ENCODE data around the gene TPSD1. TPM values are rescaled to one million over a fixed set of nuclear protein-coding genes. Genes with fewer than 3 reads are reported as not detected.
"Not testable (repeated sequence)": the region's sequence is repeated elsewhere in the genome, so short reads cannot be mapped to it uniquely, and the experiment has no call there.

TPSD1 gene
- total RNA-seq, 1 donor from 2014 or later, result not detected

DNA sequence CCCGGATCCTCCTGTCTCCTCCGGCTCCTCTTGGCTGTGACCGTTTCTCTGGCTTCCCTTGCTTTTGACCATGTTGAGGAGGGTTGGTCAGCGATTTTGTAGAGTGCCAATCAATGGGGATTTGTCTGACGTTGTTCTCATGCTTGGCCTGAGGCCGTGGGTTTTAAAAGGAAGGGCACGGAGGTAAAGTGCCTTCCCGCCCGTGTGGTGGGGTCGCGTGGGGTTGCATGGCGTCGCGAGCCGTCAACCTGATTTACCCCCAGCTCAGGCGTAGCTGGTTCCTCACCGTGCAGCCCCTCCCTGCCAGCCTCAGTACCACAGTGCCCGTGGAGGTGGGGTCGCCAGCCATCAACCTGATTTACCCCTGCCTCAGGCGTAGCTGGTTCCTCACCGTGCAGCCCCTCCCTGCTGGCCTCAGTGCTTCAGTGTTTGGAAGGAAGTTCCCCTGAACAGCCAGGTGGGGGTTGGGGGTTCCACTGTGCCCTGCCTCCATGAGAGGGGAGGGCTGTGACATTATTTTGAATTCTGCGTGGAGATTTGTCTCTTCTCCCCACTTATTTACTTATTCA, 10.3 kb upstream of the TPSD1 start:
- no peak for DNase-seq (ENCODE audit: low read depth)
- Histone ChIP-seq H3K36me3 (ENCODE audit: control insufficient read depth, insufficient read depth, low read length) (no peaks in the 10 kb centered on the region), H3K27me3 (ENCODE audit: control insufficient read depth, insufficient read depth, low read length) (peaks cover 13% of the 10 kb centered on the region), H3K4me3 (ENCODE audit: low read depth, low read length) (no peak overlapping the region)
- TF ChIP-seq, protein P1, sequence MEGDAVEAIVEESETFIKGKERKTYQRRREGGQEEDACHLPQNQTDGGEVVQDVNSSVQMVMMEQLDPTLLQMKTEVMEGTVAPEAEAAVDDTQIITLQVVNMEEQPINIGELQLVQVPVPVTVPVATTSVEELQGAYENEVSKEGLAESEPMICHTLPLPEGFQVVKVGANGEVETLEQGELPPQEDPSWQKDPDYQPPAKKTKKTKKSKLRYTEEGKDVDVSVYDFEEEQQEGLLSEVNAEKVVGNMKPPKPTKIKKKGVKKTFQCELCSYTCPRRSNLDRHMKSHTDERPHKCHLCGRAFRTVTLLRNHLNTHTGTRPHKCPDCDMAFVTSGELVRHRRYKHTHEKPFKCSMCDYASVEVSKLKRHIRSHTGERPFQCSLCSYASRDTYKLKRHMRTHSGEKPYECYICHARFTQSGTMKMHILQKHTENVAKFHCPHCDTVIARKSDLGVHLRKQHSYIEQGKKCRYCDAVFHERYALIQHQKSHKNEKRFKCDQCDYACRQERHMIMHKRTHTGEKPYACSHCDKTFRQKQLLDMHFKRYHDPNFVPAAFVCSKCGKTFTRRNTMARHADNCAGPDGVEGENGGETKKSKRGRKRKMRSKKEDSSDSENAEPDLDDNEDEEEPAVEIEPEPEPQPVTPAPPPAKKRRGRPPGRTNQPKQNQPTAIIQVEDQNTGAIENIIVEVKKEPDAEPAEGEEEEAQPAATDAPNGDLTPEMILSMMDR (IDR thresholded peaks at IDR 0.05; ENCODE audit: insufficient read depth, low read length, poor library complexity, severe bottlenecking), result no peak

DNA sequence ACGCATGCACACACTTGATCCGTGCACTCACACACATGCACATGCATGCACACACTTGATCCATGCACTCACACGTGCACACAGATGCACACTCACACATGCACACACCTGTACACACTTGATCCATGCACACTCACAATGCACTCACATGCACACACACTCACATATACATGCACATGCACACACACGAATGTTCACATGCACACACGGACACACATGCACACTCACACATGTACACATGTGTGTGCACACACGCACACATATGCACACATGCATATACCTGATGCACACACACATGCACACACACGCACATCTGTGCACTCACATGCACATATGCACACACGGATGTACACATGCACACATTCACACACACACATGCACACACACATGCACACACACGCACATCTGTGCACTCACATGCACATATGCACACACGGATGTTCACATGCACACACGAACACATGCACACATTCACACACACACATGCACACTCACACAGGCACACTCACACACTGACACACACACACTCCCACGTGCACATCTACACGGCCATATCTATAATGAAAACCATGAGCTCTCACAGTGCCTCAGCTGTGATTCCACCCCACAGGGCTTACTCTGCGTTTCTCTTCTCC, 7.8 kb upstream of the TPSD1 start:
- peaks cover 13% of the 10 kb centered on the region for H3K27me3 ChIP-seq (ENCODE audit: control insufficient read depth, insufficient read depth, low read length)

DNA sequence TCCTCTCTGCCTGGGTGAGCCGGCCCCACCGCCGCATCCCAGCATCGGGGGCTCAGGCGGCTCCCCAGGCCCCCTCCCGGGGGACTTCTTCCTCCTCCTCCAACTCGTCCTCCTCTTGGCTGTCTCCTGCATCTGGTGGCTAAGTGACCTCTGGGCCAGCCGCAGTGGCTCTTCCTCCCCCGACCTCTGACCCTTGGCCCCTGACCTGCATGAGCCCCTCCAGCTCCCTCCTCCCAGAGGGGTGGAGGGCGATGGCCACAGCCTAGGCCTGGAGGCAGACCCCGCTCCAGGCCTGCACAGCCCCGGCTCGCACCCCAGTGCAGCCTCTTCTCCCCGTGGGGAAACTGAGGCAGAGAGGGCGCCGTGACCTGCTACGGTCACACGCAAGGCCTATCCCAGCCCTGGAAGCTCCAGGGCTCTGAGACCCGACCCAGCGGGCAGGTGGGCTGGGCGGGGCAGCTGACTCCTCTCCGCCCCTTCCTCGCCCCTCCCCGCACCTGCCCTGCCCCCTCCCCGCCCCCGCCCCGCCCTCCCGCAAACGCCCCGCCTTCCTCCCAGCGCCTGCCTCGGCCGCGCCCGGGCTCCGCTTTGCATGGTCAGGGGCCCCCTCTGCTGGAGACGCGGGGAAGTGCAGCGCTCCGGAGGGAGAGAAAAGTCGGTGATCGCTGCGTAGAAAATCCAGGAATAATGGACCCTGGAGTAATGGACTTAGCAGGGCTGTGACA, 6.7 kb upstream of the TPSD1 start:
- H3K4me3 ChIP-seq (ENCODE audit: low read depth, low read length); H3K36me3 ChIP-seq (ENCODE audit: control insufficient read depth, insufficient read depth, low read length); DNase-seq (ENCODE audit: low read depth): not testable (repeated sequence)
- peaks cover 13% of the 10 kb centered on the region for H3K27me3 ChIP-seq (ENCODE audit: control insufficient read depth, insufficient read depth, low read length)

More for the DNA sequence above, 7.8 kb upstream of the TPSD1 start:
- H3K36me3 ChIP-seq (ENCODE audit: control insufficient read depth, insufficient read depth, low read length); DNase-seq (ENCODE audit: low read depth); H3K4me3 ChIP-seq (ENCODE audit: low read depth, low read length): not testable (repeated sequence)

DNA sequence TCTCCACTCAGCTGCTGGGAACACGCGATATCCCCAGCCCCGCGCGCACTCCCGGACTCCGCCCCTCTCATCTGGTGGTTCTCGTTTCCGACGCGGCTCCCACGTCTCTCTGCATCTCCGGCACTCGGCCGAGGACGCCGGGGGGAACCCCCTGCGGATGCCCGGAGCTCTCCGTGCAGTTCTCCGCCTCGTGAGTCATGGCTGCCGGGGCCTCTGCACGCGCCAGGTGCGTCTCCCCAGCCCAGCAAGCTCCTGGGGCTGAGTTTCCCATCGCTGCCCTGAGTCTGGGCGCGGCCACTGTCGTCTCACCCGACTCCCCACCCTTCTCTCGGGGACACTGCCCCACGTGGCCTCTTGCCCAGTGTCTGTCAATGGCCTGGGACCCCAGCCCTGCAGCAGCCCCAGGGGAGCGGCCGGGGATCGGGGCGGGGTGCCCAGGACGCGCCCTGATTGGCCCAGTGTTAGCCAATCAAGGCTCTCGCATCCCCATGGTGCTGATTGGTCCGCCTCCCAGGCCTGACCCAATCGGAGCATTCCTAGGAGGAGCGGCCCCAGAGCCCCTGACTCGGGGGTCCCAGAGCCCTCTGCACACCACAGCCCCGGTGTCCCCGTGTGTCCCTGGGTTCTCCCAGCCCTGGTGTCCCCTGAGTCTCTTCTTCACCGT, 2.0 kb upstream of the TPSD1 start:
- not testable (repeated sequence) for H3K4me3 ChIP-seq (ENCODE audit: low read depth, low read length); H3K27me3 ChIP-seq (ENCODE audit: control insufficient read depth, insufficient read depth, low read length); DNase-seq (ENCODE audit: low read depth); H3K36me3 ChIP-seq (ENCODE audit: control insufficient read depth, insufficient read depth, low read length)

DNA sequence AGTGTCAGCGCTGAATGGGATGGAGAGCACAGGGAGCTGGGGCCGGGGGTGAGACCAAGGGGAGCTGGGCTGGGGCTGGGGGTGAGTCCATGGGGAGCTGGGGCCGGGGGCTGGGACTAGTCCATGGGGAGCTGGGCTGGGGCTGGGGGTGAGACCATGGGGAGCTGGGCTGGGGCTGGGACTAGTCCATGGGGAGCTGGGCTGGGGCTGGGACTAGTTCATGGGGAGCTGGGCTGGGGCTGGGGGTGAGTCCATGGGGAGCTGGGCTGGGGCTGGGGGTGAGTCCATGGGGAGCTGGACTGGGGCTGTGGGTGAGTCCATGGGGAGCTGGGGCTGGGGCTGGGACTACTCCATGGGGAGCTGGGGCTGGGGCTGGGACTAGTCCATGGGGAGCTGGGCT, 1.0 kb upstream of the TPSD1 start:
- not testable (repeated sequence) for H3K36me3 ChIP-seq (ENCODE audit: control insufficient read depth, insufficient read depth, low read length); DNase-seq (ENCODE audit: low read depth); H3K4me3 ChIP-seq (ENCODE audit: low read depth, low read length)
- H3K27me3 ChIP-seq (ENCODE audit: control insufficient read depth, insufficient read depth, low read length), result peaks cover 11% of the 10 kb centered on the region

DNA sequence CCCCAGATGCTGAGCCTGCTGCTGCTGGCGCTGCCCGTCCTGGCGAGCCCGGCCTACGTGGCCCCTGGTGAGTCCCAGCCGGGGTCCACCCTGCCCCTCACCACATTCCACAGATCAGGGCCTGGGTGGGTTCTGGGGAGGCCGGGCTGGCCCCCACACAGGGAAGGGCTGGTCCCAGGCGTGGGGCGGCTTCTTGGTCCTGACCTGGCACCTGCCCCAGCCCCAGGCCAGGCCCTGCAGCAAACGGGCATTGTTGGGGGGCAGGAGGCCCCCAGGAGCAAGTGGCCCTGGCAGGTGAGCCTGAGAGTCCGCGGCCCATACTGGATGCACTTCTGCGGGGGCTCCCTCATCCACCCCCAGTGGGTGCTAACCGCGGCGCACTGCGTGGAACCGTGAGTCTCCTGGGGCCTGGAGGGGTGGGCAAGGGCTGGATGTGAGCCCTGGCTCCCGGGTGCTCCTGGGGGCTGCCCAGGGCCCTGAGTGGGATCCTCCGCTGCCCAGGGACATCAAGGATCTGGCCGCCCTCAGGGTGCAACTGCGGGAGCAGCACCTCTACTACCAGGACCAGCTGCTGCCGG, 516 bp downstream of the TPSD1 start:
- not testable (repeated sequence) for H3K36me3 ChIP-seq (ENCODE audit: control insufficient read depth, insufficient read depth, low read length); DNase-seq (ENCODE audit: low read depth); H3K4me3 ChIP-seq (ENCODE audit: low read depth, low read length)
- peaks cover 27% of the 10 kb centered on the region for H3K27me3 ChIP-seq (ENCODE audit: control insufficient read depth, insufficient read depth, low read length)

DNA sequence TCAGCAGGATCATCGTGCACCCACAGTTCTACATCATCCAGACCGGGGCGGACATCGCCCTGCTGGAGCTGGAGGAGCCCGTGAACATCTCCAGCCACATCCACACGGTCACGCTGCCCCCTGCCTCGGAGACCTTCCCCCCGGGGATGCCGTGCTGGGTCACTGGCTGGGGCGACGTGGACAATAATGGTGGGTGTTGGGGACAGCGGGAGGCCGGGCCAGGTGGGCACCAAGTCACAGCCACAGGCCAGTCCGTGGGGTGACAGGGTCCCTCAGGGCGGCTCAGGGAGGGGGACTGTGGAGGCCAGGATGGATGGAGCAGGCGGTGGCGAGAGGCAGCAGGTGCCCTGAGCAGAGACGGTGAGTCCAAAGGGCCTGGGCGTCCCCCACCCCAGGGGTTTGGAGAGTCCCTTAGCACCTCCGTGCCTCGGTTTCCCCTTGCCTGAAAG, 1.0 kb downstream of the TPSD1 start:
- Histone ChIP-seq H3K4me3 (ENCODE audit: low read depth, low read length) (no peak overlapping the region), H3K36me3 (ENCODE audit: control insufficient read depth, insufficient read depth, low read length) (no peaks in the 10 kb centered on the region), H3K27me3 (ENCODE audit: control insufficient read depth, insufficient read depth, low read length) (peaks cover 32% of the 10 kb centered on the region)
- TF ChIP-seq, protein P1 (IDR thresholded peaks at IDR 0.05; ENCODE audit: insufficient read depth, low read length, poor library complexity, severe bottlenecking), result no peak
- no peak for DNase-seq (ENCODE audit: low read depth)

DNA sequence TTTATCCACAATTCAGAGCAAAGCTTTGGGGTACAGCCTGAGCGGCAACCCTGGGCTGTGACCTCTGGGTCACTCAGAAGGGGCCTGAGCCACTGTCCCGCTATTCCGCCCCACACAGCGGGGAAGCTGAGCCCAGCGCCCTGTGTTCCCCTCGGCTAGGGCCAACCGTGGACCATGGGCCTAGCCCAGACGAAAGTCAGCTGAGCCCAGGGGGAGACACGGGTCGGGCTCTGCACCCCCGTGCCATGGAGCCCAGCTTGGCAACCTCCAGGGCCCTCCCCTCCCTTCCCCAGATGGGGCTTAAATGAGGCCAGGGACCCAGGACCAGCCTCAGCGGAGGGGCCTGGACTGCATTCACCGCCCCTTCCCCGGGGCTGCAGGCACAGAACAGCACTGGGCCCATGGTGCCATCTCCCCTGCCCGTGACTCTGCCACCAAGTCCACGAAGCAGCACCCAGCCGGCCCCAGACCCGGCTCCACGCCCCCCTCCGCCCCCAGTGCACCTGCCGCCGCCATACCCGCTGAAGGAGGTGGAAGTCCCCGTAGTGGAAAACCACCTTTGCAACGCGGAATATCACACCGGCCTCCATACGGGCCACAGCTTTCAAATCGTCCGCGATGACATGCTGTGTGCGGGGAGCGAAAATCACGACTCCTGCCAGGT, 1.8 kb downstream of the TPSD1 start:
- TF ChIP-seq, protein P1 (IDR thresholded peaks at IDR 0.05; ENCODE audit: insufficient read depth, low read length, poor library complexity, severe bottlenecking), result no peak
- no peak for DNase-seq (ENCODE audit: low read depth)
- peaks cover 40% of the 10 kb centered on the region for H3K27me3 ChIP-seq (ENCODE audit: control insufficient read depth, insufficient read depth, low read length)
- no peaks in the 10 kb centered on the region for H3K36me3 ChIP-seq (ENCODE audit: control insufficient read depth, insufficient read depth, low read length)
- H3K4me3 ChIP-seq (ENCODE audit: low read depth, low read length), result no peak overlapping the region

All from kidney epithelial cell (primary cell).